ENCODE measurements around the gene KIAA1958.

The KIAA1958 gene

GRCh38 chr9:112531666-112532282 is 45.1 kb downstream of the KIAA1958 start:
- DNase-seq (ENCODE audit: low spot score): no peak

GRCh38 chr9:112532427-112532826 is 45.8 kb downstream of the KIAA1958 start:
- DNase-seq (ENCODE audit: low spot score): no peak

DNA sequence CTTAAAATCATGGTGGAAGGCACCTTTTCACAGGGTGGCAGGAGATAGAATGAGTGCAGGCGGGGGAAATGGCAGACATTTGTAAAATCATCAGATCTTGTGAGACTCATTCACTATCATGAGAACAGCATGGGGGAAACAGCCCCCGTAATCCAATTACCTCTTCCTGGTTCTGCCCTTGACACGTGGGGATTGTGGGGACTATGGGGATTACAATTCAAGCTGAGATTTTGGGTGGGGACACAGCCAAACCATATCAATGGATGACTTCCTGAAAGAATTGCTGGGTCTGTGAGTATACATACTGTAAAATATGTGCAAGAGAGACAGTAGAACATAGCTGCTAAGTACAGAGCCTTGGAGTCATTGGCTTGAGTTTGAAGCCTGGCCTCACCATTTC is 47.0 kb downstream of the KIAA1958 start:
- DNase-seq (ENCODE audit: low spot score): no peak

GRCh38 chr9:112535301-112535700 is 48.7 kb downstream of the KIAA1958 start:
- DNase-seq (ENCODE audit: low spot score): no peak

DNA sequence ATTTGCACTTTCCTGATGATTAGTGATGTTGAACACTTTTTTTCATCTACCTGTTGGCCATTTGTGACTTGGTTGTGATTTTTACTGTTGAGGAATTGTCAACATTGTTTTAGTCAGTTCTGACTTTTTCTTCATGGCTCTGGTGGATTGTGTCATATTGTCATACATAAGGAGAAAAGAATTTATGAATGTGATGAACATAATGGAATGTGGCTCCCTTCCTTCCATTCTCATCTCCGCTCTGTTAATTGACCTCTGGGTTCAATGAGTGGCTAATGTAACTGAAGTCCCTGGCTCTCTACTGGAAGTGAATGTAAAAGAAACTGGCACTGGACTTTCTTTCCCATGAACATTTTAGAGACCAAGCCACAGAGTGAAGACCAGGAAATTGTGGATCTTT is 49.2 kb downstream of the KIAA1958 start:
- no peak for DNase-seq (ENCODE audit: low spot score)

- no peak for DNase-seq (ENCODE audit: low spot score)
Measured at GRCh38 chr9:112537561-112537960, 50.9 kb downstream of the KIAA1958 start.

GRCh38 chr9:112540800-112541199 is 54.2 kb downstream of the KIAA1958 start:
- DNase-seq (ENCODE audit: low spot score): no peak

DNA sequence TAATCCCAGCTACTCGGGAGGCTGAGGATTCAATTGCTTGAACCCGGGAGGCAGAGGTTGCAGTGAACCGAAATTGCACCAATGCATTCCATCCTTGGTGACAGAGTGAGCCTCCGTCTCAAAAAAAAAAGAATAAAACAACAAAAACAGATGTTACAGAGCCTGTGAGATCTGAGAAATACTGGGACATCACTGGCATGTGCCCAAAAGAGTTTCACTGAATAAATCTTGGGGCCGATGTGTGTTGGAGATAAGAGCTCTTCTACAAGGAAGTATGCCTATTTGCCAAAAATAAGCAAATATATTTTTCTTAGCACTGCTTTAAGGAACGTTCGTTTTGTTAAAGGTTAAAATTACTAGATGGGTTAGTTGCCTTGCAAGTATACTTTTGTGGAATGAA is 55.1 kb downstream of the KIAA1958 start:
- DNase-seq (ENCODE audit: low spot score): no peak

DNA sequence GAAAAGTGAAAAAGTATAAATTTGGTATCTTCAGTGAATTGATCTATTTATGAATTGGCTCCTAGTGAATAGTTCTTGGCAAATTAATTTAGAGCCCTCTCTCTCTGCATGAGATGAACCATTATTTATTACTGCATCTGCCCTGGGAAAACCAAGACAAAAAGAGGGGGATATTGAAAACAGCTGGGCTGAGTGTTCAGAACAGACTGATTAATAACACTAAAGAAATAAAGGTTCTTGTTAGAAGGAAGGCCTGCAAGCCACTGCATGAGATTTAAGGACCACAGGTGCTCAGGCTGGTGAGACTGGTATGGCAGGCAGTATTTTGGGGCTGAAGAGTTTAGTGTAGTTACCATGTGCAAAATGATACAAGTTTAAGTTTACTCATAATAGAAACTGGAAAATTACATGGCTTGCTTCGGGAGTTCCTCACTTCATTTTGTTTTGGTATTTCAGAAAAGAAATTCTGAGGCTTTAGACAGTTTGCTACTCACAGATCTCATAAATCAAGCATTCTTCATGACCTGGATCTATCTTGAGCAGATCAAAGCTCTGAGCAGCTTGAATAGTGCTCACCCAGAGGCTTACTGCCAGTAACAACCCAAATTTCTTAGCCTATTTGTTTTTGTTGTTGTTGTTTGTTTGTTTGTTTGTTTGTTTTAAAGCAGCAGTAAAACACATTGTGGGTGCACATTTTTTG is 56.1 kb downstream of the KIAA1958 start:
- no peak for DNase-seq (ENCODE audit: low spot score)

DNA sequence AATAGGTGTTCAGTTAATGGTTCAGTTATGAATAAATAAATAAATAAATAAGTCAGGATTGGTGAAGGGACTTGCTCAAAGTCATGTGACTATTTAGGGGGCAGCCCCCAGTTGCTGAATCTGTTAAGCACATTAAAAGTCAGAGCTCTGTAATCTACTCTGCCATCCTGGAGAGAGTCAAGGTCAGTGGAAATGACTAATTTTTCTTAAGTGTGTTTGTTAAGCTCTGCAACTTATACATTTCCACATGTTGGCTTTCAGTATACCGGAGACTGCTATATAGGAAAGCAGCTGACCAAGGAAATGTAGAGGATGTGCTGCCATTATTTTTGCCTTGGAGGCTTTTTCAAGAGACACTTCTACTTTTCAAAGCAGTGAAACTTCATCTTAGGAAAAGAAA is 57.9 kb downstream of the KIAA1958 start:
- no peak for DNase-seq (ENCODE audit: low spot score)

DNA sequence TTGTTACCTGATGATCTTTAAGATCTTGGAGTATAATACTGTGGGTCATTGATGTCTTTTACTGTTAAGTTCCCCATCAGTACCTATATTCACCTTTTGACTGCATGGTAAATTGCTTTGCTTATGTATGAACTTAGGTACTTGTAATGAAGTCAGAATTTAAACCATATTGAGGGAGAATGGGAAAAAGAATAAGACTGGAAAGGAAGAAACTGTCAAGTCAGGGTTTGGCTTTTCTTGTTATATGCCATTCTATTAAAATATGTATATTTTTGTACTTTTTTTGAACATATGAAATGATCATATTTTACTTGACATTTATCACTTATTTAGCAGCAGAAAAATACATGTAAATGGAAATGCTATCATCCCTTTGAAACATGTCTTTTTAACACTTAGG is 58.6 kb downstream of the KIAA1958 start:
- no peak for DNase-seq (ENCODE audit: low spot score)

DNA sequence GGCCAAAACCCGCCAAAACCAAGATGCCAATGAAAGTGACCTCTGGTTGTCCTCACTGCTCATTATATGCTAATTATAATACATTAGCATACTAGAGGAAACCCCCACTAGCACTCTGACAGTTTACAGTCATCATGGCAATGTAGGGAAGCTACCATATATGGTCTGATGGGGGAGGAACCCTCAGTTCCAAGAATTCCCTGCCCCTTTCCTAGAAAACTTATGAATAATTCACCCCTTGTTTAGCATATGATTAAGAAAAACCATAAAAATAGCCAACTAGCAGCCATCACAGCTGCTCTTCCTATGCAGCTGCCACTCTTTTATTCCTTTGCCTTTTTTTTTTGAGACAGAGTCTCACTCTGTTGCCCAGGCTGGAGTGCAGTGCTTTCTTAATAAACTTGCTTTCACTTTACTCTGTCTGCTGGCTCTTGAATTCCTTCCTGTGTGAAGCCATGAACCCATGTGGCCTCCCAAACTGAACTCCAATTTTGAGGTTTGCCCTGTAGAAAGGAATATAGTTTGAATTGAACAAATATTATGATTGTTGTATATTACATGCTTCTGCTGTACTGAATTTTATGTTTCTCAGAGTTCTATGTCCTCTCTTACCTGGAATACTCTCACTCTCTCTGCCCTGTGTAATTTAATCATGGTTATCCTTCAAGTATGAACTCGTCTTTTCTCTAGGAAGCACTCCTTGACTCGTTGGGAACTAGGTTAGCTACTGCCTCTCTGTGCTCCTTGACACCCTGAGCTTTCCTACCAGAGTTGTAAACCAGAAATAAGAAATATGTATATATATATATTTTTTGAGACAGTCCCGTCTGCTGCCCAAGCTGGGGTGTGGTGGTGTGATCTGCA is 59.8 kb downstream of the KIAA1958 start:
- DNase-seq (ENCODE audit: low spot score): no peak

- no peak for DNase-seq (ENCODE audit: low spot score)
Measured at GRCh38 chr9:112548051-112548440, 61.4 kb downstream of the KIAA1958 start.

DNA sequence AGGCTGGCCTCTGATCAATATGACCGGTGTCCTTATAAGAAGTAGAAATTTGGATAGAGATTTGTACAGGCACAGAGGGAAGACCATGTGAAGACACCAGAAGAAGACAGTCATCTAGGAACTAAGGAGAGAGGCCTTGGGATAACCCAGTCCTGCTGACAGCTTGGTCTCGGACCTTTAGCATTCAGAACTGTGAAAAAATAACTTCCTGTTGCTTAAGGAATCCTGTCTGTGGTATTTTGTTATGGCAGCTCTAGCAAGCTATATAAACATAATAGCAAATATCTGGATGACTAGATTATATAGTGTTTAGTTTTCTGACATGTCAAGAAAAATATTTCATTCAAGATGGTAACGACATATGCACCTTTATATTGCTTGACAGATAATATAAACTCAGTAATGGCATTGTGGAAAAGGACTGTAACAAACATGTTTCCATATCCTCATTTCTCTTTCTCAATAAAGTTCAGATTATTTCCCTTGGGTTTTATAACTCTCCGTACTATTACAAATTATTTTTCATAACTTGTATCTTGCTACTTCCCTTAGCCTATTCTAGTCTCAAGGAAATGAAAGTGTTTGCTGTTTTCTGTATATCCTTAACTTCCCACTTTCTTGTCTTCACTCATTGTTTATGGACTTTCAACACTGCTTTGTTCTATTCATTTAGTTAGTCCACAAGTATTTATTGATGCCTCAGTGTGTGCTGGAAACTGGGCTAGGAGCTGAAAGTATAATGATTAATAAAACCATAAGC is 62.4 kb downstream of the KIAA1958 start:
- no peak for DNase-seq (ENCODE audit: low spot score)

GRCh38 chr9:112550531-112550930 is 63.9 kb downstream of the KIAA1958 start:
- no peak for DNase-seq (ENCODE audit: low spot score)

- no peak for DNase-seq (ENCODE audit: low spot score)
Measured at GRCh38 chr9:112551641-112552040, 65.0 kb downstream of the KIAA1958 start.

- no peak for DNase-seq (ENCODE audit: low spot score)
Measured at GRCh38 chr9:112552229-112553056, 65.8 kb downstream of the KIAA1958 start.

- DNase-seq (ENCODE audit: low spot score): no peak
Measured at GRCh38 chr9:112553256-112553826, 66.7 kb downstream of the KIAA1958 start.

GRCh38 chr9:112554516-112554915 is 67.9 kb downstream of the KIAA1958 start:
- DNase-seq (ENCODE audit: low spot score): no peak

DNA sequence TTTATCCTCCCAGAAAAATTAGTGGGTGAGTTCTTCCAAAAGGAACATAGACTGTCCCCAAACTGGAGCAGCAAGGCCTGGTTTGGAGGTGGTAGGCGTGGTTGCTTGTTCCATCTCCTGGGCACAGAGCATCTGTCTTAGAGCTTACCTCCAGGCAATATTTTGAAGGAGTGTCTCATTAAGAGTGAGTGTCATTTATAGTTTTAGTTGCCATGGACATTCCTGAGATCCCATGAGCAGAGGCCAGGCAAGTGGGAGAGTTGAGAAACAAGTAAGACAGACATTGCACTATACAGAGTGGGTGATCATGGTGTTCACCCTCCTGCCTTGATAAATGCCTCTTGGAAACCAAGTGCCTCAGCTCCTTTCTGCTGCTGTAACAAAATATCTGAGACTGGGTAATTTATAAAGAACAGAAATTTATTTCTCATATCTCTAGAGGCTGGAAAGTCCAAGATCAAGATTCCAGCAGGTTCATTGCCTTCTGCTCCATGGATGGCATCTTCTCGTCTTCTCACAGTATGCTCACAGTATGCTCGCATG is 68.5 kb downstream of the KIAA1958 start:
- DNase-seq (ENCODE audit: low spot score): no peak

Measured in hematopoietic multipotent progenitor cell treated with erythropoietin and hydrocortisone succinate and interleukin-3 and kit ligand, for 15 days (in vitro differentiated cells).